Skeletal muscle satellite cell (primary cell): ENCODE data around the gene MAGEF1.

Source experiments
- H3K27me3 ChIP-seq: 2 replicates; pipeline ENCODE4 v1.7.0; 2013; ENCODE audit warnings: low read length; ENCODE audit not compliant: control insufficient read depth, insufficient read depth
- H3K36me3 ChIP-seq: 2 replicates; pipeline ENCODE4 v1.7.0; 2013; ENCODE audit warnings: mild to moderate bottlenecking, control low read depth, low read length; ENCODE audit not compliant: insufficient read depth
- H3K4me1 ChIP-seq: 2 replicates; pipeline ENCODE4 v1.7.0; 2013; ENCODE audit warnings: low read length; ENCODE audit not compliant: control insufficient read depth, insufficient read depth
- H3K4me2 ChIP-seq: 2 replicates; pipeline ENCODE4 v1.7.0; 2013; ENCODE audit warnings: mild to moderate bottlenecking, low read length
- H3K4me3 ChIP-seq: 2 replicates; pipeline ENCODE4 v1.7.0; 2013; ENCODE audit warnings: low read length
- H3K9ac ChIP-seq: 2 replicates; pipeline ENCODE4 v1.7.0; 2013; ENCODE audit warnings: mild to moderate bottlenecking, low read depth, low read length, moderate library complexity
- H3K9me3 ChIP-seq: replicated peaks from 2 replicates; pipeline ENCODE4 v1.7.0; 2013; ENCODE audit warnings: mild to moderate bottlenecking, control low read depth, low read length

The MAGEF1 gene

DNA sequence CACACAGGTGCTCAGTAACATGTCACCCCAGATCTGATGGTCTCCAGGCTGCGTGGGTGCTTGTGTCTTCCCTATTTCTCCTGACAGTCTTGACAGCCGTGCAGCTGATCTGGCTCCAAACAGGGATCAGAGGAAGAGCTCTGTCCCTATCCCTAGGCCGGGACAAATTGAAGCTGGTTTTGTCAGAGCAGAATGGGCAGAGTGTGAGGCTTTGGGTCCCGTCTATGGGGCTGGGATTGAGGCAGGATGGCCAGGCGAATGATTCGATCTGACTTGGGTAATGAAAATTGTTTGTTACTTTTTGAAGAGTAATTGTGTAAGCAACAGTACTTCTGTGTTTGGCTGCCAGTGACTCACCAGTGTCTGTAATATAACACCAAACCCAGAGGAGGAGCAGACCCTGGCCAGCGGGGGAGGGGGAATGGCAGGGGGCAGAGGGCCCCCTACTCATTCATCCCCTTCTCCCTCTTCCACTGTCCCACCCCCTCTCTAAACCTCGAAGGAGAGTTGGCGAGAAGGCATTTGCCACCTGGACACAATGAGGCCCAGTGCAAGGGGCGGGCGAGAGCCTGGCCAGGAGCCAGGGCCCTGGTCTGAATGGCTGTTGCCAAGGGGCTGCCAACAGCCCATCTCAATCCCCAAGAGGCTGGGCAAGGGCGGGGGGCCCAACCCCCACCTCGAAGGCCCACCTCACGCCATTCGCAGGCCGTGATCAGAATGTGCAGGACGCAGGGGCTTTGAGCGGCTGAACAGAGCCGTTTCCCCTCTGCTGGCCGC, 4.9 kb upstream of the MAGEF1 start:
- Histone ChIP-seq H3K4me2 (peak overlapping the region; percentile 69), H3K4me1 (peaks cover 26% of the 10 kb centered on the region), H3K9ac (peak overlapping the region; percentile 27), H3K36me3 (no peaks in the 10 kb centered on the region), H3K9me3 (no peaks in the 10 kb centered on the region), H3K4me3 (peak overlapping the region; percentile 45), H3K27me3 (no peaks in the 10 kb centered on the region)

DNA sequence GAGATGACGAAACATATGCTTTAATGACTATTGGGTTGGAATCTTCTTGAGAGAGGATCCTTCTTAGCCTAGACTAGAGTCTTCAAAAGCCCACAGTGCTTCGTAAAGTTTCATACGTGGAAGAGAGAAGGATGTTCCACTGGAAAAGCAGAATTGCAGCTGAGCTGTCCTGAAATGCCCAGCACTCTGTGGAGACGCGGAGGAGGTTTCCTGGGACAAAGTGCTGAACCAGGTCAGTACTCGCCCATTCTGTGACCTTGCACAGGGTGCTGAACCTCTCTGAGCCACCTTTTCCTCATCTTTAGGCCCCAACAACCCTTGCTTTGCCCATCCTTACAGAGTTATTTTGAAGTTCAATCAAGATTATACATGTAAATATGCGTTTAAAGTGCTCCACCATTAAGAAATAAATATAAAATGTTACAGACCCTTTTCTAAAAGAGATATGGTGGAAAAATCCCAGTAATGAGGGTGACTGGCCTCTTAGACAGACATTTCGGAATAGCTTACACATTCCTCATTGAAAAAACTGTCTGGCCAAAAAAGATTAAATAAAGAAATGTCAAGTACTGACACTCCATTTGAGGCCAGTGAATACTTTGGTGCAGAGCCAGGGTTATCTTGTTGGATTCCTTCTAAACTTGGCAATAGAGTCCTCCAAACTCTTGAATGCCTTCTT, 4.2 kb upstream of the MAGEF1 start:
- peak overlapping the region; percentile 27 for H3K9ac ChIP-seq
- peaks cover 26% of the 10 kb centered on the region for H3K4me1 ChIP-seq
- no peaks in the 10 kb centered on the region for H3K36me3 ChIP-seq
- H3K9me3 ChIP-seq: no peaks in the 10 kb centered on the region
- peak overlapping the region; percentile 69 for H3K4me2 ChIP-seq
- no peaks in the 10 kb centered on the region for H3K27me3 ChIP-seq
- peak overlapping the region; percentile 45 for H3K4me3 ChIP-seq

DNA sequence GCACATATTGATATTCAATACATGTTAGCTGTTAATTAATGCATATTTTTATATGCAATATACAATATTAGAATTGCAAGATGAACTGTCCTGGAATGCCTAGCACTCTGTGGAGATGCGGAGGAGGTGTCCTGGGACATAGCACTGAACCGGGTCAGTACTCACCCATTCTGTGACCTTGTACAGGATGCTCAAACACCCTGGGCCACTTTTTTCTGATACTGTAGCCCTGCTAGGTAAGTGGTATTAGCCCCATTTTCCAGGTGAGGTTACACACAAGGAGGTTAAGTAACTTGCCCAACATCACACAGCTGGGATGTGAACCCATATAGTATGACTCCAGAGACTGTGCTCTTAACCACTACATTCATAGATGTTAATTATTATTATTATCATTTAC, 1.7 kb upstream of the MAGEF1 start:
- H3K4me3 ChIP-seq: no peak overlapping the region
- no peak overlapping the region for H3K4me2 ChIP-seq

DNA sequence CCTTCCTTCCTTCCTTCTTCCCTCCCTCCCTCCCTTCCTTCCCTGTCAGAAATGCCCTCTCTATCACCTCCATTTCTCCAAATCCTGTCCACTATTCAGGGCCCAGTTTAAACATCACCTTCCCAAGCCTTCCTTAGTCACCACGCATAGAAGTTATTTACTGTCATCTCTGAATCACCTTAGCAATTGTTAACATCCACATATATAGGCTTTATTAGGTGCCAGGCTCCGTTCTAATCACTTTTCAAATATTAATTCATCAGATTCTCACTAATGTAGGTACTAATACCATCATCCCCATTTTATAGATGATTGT, 1.1 kb upstream of the MAGEF1 start:
- no peak overlapping the region for H3K4me2 ChIP-seq
- H3K4me3 ChIP-seq: no peak overlapping the region
- no peaks in the 10 kb centered on the region for H3K27me3 ChIP-seq
- peaks cover 13% of the 10 kb centered on the region for H3K36me3 ChIP-seq
- H3K9me3 ChIP-seq: no peaks in the 10 kb centered on the region
- no peak overlapping the region for H3K9ac ChIP-seq
- peaks cover 42% of the 10 kb centered on the region for H3K4me1 ChIP-seq

More for the DNA sequence above, 1.7 kb upstream of the MAGEF1 start:
- Histone ChIP-seq H3K36me3 (peaks cover 9% of the 10 kb centered on the region), H3K9me3 (no peaks in the 10 kb centered on the region), H3K27me3 (no peaks in the 10 kb centered on the region), H3K9ac (no peak overlapping the region), H3K4me1 (peaks cover 42% of the 10 kb centered on the region)

DNA sequence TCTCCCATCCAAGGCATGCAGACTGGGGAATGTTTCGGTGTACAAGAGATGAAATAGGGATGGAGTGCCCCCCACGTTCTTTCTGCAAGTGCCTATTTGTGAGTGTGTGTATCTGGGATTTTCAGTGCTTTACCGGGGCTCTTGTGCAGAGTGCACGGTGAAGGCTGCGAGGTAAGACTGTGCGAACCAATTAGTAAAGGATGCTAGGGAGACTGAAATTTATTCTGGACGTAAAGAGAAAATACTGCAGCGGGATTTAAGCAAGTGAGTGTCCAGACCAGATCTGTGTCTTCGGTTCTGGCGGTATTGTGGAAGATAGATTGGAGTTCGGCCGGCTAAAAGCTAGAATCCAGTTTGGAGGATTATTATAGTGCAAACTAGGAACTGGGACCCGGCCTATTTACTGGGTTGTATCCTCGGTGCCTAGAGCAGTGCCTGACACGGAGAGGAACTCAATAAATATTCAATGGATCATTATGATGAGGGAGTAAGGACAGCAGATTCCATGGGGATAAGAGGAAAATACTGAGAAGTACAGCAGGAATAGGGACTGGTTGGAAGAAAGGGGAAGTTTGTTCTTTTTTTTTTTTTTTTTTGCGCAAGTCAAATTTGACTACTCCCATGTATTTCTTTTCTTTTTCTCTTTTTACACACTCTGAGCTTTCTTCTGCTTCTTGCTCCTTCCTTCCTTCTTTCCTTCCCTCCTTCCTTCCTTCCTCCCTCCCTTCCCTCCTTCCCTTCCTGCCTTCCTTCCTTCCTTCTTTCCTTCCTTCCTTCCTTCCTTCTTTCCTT, 580 bp upstream of the MAGEF1 start:
- peak overlapping the region; percentile 90 for H3K9ac ChIP-seq
- H3K27me3 ChIP-seq: no peaks in the 10 kb centered on the region
- peak overlapping the region; percentile 90 for H3K4me3 ChIP-seq
- peaks cover 18% of the 10 kb centered on the region for H3K36me3 ChIP-seq
- H3K4me1 ChIP-seq: peaks cover 41% of the 10 kb centered on the region
- H3K9me3 ChIP-seq: no peaks in the 10 kb centered on the region
- H3K4me2 ChIP-seq: peak overlapping the region; percentile 97

DNA sequence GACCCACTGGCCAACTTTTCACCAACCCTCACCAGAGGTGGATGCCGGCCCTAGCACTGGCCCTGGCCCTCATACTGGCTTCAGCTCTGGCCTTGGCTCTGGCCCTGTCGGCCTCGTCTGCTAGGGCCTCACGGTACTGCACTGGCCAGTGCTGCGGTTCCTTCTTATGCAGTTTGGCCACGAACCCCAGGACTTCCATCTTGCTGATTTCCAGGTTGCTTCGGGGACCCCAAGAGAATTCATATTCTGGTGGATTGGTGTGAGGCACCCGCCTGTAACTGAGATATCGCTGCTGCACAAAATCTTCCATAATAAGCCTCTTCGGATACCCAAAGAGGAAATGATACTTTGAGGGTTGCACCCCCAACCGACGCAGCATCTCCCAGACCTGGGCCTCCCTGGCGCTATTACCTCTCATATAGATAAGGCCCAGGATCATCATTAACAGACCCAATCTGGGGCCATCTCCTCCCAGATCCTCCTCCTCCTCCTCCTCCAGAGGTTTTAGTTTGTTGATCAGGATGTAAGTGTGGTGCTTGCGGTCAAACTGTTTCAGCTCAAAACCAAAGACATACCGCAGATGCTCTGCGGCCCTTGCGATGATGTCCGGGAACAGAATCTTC, 883 bp downstream of the MAGEF1 start:
- H3K4me3 ChIP-seq: peak overlapping the region; percentile 90

DNA sequence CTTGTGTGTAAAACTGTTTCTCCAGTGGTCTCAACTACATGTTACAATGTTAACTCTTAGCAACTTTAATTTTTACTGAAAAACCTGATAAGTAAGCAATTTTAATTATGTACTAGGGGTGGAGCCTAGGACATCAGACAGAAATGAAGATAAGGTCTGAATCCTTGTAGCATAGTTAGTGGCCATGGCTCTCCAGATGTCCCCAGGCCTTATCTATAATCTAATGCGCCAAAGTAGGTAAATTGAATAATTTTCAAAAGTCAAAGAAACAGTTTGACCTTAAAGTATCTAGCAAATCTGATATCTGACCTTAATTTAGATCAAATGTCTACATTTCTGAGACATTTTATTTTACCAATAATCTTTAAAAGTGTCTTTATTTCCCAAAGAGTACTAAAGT, 8.2 kb downstream of the MAGEF1 start:
- Histone ChIP-seq H3K9ac (no peak overlapping the region), H3K9me3 (no peaks in the 10 kb centered on the region), H3K27me3 (no peaks in the 10 kb centered on the region), H3K4me1 (no peaks in the 10 kb centered on the region), H3K4me3 (no peak overlapping the region), H3K36me3 (peaks cover 10% of the 10 kb centered on the region), H3K4me2 (no peak overlapping the region)

More for the DNA sequence above, 883 bp downstream of the MAGEF1 start:
- H3K9me3 ChIP-seq: no peaks in the 10 kb centered on the region
- peak overlapping the region; percentile 90 for H3K9ac ChIP-seq
- peak overlapping the region; percentile 97 for H3K4me2 ChIP-seq
- H3K4me1 ChIP-seq: peaks cover 26% of the 10 kb centered on the region
- no peaks in the 10 kb centered on the region for H3K27me3 ChIP-seq
- H3K36me3 ChIP-seq: peaks cover 19% of the 10 kb centered on the region

DNA sequence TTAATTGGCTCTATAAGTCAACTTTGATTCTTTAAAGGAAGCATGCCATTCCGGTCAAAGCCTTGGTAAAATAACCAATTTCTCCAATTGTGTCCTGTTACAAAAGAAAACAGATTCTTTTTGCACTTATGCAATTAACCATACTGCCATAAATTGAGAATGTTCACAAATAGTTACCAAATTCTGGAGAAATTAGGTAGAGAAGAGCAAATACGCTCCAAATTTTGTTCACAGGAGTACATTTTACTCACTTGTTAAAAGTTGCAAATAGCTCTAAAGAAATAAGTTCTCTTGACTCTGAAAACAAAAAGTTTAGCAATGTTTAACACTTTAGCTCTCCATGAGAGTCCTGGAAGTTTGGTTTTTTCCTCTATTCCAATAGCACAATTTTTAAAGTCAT, 11.1 kb downstream of the MAGEF1 start:
- Histone ChIP-seq H3K4me1 (no peaks in the 10 kb centered on the region), H3K9ac (no peak overlapping the region), H3K9me3 (no peaks in the 10 kb centered on the region), H3K36me3 (no peaks in the 10 kb centered on the region), H3K4me2 (no peak overlapping the region), H3K4me3 (no peak overlapping the region), H3K27me3 (peaks cover 10% of the 10 kb centered on the region)

DNA sequence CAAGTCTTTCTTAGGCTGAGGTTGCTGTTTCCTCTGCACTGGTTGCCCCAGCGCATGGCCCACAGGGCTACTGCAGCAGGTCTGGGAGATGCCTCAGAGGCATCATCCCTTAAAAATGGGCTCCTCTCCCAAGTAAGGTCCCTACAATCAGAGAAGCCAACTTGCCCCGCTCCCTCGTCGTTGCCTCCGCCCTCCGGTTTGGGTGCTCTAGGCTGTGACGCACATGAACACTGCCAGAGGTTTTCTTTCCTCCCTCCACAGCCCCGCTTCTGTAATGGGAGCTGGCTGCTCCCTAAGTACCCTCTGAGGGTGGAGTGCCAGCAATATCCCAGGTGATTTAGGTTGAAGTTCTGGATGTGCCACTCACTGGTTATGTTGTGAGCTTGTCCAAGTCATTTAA, 14.0 kb downstream of the MAGEF1 start:
- Histone ChIP-seq H3K36me3 (no peaks in the 10 kb centered on the region), H3K27me3 (peaks cover 10% of the 10 kb centered on the region), H3K9ac (no peak overlapping the region), H3K4me1 (no peaks in the 10 kb centered on the region), H3K4me2 (no peak overlapping the region), H3K9me3 (no peaks in the 10 kb centered on the region), H3K4me3 (no peak overlapping the region)

DNA sequence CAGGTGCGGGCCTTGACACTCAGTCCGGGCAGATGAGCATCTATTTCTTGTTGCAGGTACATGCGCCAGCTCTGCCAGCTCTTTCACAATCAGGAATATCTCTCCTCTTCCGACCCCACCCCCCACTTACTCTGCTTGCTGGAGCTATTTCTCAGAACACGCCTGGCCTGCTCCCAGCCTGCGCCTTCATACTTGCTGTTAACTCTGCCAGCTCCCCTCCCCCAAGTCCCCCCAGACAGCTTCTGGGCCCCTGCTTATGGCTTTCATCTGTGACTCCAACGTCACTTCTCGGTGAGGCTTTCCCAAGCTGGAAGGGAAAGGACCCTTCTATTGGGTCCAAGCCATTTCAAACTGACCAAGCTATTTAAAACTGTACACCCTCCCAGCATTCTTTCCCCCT, 15.2 kb downstream of the MAGEF1 start:
- H3K36me3 ChIP-seq: no peaks in the 10 kb centered on the region

DNA sequence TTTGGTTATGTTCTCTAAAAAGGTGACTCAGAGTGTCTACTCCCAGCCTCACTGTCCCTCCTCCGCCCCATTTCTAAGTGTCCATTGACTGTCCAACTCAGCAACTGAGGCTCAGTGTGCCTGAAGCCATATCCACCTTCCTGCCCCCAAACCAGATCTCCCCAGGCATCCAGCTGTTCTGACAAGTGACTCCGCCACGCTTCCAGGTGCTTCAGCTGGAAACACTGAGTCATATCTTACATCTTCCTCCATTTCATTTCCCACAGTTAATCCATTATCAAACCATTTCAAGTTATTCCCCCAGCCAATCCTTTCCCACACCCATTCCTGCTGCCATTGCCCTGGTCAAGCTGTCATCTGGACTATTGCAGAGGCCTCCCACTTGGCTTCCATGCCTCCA, 17.1 kb downstream of the MAGEF1 start:
- H3K36me3 ChIP-seq: no peaks in the 10 kb centered on the region
- peaks cover 10% of the 10 kb centered on the region for H3K27me3 ChIP-seq

More for the DNA sequence above, 15.2 kb downstream of the MAGEF1 start:
- Histone ChIP-seq H3K9ac (no peak overlapping the region), H3K4me2 (no peak overlapping the region), H3K27me3 (peaks cover 10% of the 10 kb centered on the region), H3K9me3 (no peaks in the 10 kb centered on the region), H3K4me1 (peaks cover 3% of the 10 kb centered on the region), H3K4me3 (no peak overlapping the region)

More for the DNA sequence above, 17.1 kb downstream of the MAGEF1 start:
- Histone ChIP-seq H3K4me1 (peaks cover 9% of the 10 kb centered on the region), H3K9ac (no peak overlapping the region), H3K9me3 (no peaks in the 10 kb centered on the region), H3K4me3 (no peak overlapping the region), H3K4me2 (no peak overlapping the region)
